Naive thymus-derived CD4-positive, alpha-beta T cell (primary cell): ENCODE data around the gene ZNF488. TPM values are rescaled to one million over a fixed set of nuclear protein-coding genes. Genes with fewer than 3 reads are reported as not detected.

ENCODE experiments used
- ATAC-seq: fragments of 150-1000 bp; cut with Tn5 transposase; 2 replicates; pipeline ENCODE4 v1.10.0; 2021; ENCODE audit warnings: mild to moderate bottlenecking, moderate library complexity
- CTCF ChIA-PET: fragments of 350-600 bp; sonication (Branson Sonifier 250); formaldehyde crosslinking; loops from one replicate; lab custom pipeline; 2021; ENCODE audit warnings: antibody characterized with exemption; lab: Charles Lee
- POLR2A ChIA-PET: fragments of 350-600 bp; sonication (Branson Sonifier 250); formaldehyde crosslinking; loops from one replicate; lab custom pipeline; 2021; ENCODE audit warnings: antibody characterized with exemption, inconsistent platforms; lab: Charles Lee
- DNase-seq, 9 donors: peaks; one replicate each; pipeline versions ENCODE4 v3.0.0 to v3.0.0-alpha.2; 2020 to 2022; ENCODE audit warnings: mixed read lengths in 1 of 9
- H3K27ac ChIP-seq: one replicate; pipeline ENCODE4 v1.7.0; 2013; ENCODE audit warnings: mild to moderate bottlenecking, low read depth, low read length, moderate library complexity
- H3K27me3 ChIP-seq, 2 donors: one replicate each; pipeline ENCODE4 v1.7.0; 2013; ENCODE audit warnings: low read length in 2 of 2, mild to moderate bottlenecking in 2 of 2, moderate library complexity in 2 of 2; ENCODE audit not compliant: control insufficient read depth in 2 of 2, insufficient read depth in 2 of 2
- H3K36me3 ChIP-seq, 3 experiments: 1 replicate in 2 of 3; 2 replicates in 1 of 3; pipeline ENCODE4 v1.7.0; 2013; ENCODE audit warnings: low read length in 3 of 3, mild to moderate bottlenecking in 3 of 3, moderate library complexity in 1 of 3; ENCODE audit not compliant: insufficient read depth in 3 of 3, control insufficient read depth in 2 of 3
- H3K4me1 ChIP-seq, 2 donors: one replicate each; pipeline ENCODE4 v1.7.0; 2013; ENCODE audit warnings: low read length in 2 of 2, mild to moderate bottlenecking in 2 of 2, moderate library complexity in 1 of 2; ENCODE audit not compliant: control insufficient read depth in 2 of 2, insufficient read depth in 2 of 2
- H3K4me3 ChIP-seq: 2 replicates; pipeline ENCODE4 v1.7.0; 2013; ENCODE audit warnings: mild to moderate bottlenecking, low read length
- H3K9me3 ChIP-seq, 3 experiments: 1 replicate in 2 of 3; 2 replicates in 1 of 3; pipeline ENCODE4 v1.7.0; 2013; ENCODE audit warnings: low read length in 3 of 3; ENCODE audit not compliant: control insufficient read depth in 2 of 3
- H3K27ac Mint-ChIP-seq, 9 donors: one replicate each; pipeline ENCODE4 v1.8.0; 2020 to 2022; ENCODE audit warnings: mixed read lengths in 9 of 9, mild to moderate bottlenecking in 8 of 9, moderate library complexity in 5 of 9, inconsistent platforms in 2 of 9
- H3K27me3 Mint-ChIP-seq, 5 donors: one replicate each; pipeline ENCODE4 v1.8.0; 2021 to 2022; ENCODE audit warnings: mixed read lengths in 5 of 5, mild to moderate bottlenecking in 1 of 5
- H3K36me3 Mint-ChIP-seq, 5 donors: one replicate each; pipeline ENCODE4 v1.8.0; 2020 to 2022; ENCODE audit warnings: mixed read lengths in 5 of 5, mild to moderate bottlenecking in 3 of 5, inconsistent platforms in 1 of 5
- H3K4me1 Mint-ChIP-seq, 7 donors: one replicate each; pipeline ENCODE4 v1.8.0; 2020 to 2022; ENCODE audit warnings: mixed read lengths in 7 of 7, mild to moderate bottlenecking in 3 of 7, inconsistent platforms in 1 of 7
- H3K4me3 Mint-ChIP-seq, 10 donors: one replicate each; pipeline ENCODE4 v1.8.0; 2020 to 2022; ENCODE audit warnings: mild to moderate bottlenecking in 10 of 10, mixed read lengths in 10 of 10, moderate library complexity in 6 of 10, inconsistent platforms in 2 of 10
- H3K9me3 Mint-ChIP-seq, 11 donors: one replicate each; pipeline ENCODE4 v1.8.0; 2020 to 2022; ENCODE audit warnings: mixed read lengths in 11 of 11, mild to moderate bottlenecking in 4 of 11, inconsistent platforms in 1 of 11, moderate library complexity in 1 of 11
- intact Hi-C, 2 donors: fragments of 100-400 bp; cut with micrococcal nuclease; formaldehyde crosslinking; loops; one replicate each; pipeline ENCODE4 v1.15.1; 2023
- polyA plus RNA-seq, 2 donors: library from polyadenylated mRNA; unstranded; fragments of 300-500 nt; fragmentation: Illumina TruSeq; gene quantifications; one replicate each; pipeline ENCODE4 v1.2.3, GENCODE V29; 2021
- total RNA-seq, 6 experiments: library from RNA in 5 of 6; stranded (reverse) in 5 of 6; gene quantifications; 1 replicate in 5 of 6; 2 replicates in 1 of 6; pipeline ENCODE4 v1.2.3 and lab custom pipeline; 2021 to 2026

ZNF488 gene
- total and polyA plus RNA-seq, 7 experiments from 2014 or later: 0.12 TPM; not detected in 6

DNA sequence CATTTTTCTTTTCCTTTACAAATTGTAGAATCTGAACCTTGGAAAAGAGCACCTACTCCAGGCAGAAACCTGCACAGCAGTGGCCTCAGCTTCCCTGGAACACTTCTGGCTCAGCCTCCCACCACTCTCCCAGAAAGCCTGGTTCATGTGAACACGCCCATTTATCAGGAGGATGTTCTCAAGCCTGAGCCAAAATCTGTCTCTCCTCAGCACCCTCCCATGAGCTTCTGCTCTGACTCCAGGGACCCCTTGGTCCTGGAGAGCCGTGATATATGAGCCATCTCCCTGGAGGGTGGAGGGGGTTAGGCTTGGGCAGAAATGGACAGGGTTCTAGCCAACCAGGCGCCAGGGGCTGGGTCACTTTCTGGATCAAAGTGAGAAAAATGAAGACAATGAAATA lies 51.7 kb downstream of the ZNF488 start:
- intact Hi-C loops: no loop called here
- ChIA-PET POLR2A (no interaction called here), CTCF (no interaction called here)
- H3K27ac ChIP-seq: no peak overlapping the region
- H3K4me1 Mint-ChIP-seq: no peaks in the 10 kb centered on the region
- H3K4me3 ChIP-seq: no peak overlapping the region
- H3K27ac Mint-ChIP-seq: no peak overlapping the region
- no peaks in the 10 kb centered on the region for H3K4me1 ChIP-seq
- H3K27me3 ChIP-seq: no peaks in the 10 kb centered on the region
- no peaks in the 10 kb centered on the region for H3K36me3 ChIP-seq
- DNase-seq: no peak
- no peaks in the 10 kb centered on the region for H3K9me3 ChIP-seq
- H3K36me3 Mint-ChIP-seq: no peaks in the 10 kb centered on the region
- peaks cover 0 to 6% (median 0%) of the 10 kb centered on the region in 11 donors for H3K9me3 Mint-ChIP-seq
- H3K4me3 Mint-ChIP-seq: no peak overlapping the region
- ATAC-seq: no peak
- H3K27me3 Mint-ChIP-seq: peaks cover 0 to 7% (median 0%) of the 10 kb centered on the region in 5 donors

DNA sequence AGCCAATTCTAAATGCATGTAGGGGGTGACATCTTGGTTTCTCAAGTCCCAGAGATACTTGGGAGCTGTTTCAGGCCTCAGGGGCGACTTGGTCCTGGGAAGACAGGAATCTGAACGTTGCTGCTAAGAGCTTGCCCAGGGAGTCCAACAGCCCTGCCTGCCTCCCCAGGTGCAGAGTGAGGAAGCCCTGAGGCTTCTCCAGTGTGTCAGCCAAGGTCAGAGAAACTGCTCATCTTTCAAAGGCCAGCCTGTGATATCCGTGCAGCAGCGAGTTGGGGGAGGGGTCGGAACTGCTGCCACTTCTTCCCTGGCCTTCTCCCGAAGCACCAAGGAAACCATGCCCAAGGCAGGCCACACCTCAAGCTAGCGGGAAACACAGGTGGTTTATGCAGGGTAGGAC lies 52.1 kb downstream of the ZNF488 start:
- intact Hi-C loops: no loop called here
- H3K36me3 ChIP-seq: no peaks in the 10 kb centered on the region
- no peak overlapping the region for H3K4me3 ChIP-seq
- no peaks in the 10 kb centered on the region for H3K27me3 ChIP-seq
- POLR2A ChIA-PET: no interaction called here
- CTCF ChIA-PET: no interaction called here
- no peaks in the 10 kb centered on the region for H3K4me1 ChIP-seq
- H3K36me3 Mint-ChIP-seq: no peaks in the 10 kb centered on the region
- no peak overlapping the region for H3K4me3 Mint-ChIP-seq
- H3K27ac Mint-ChIP-seq: no peak overlapping the region
- no peaks in the 10 kb centered on the region for H3K4me1 Mint-ChIP-seq
- peaks cover 0 to 7% (median 0%) of the 10 kb centered on the region in 5 donors for H3K27me3 Mint-ChIP-seq
- no peak for DNase-seq
- H3K27ac ChIP-seq: no peak overlapping the region
- no peak for ATAC-seq
- no peaks in the 10 kb centered on the region for H3K9me3 ChIP-seq
- H3K9me3 Mint-ChIP-seq: peaks cover 0 to 6% (median 0%) of the 10 kb centered on the region in 11 donors

DNA sequence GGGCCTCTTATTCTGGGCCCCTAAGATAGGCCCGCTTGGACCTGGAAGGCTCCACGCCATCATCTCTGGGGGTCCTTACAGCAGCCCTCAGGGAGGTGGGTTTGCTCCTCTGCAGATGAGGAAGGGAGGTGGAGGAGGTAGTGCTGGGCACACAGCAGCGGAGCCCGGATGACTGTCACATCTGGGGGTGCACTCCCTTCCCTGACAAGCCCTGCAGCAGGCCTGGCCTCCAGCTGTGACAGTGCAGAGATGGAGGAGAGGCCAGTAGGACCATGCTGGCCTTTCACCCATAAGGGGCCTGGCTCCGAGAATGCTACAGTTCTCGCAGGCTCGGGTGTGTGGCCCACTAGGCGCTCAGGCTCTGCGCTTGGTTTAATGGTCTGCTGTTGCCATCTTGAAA lies 52.6 kb downstream of the ZNF488 start:
- H3K36me3 ChIP-seq: no peaks in the 10 kb centered on the region
- ChIA-PET POLR2A (no interaction called here), CTCF (interaction anchor here (0.6 kb wide), 1 partner anchor 324 kb away, joined by 3 read pairs; no protein-coding TSS in a partner anchor)
- intact Hi-C loops: no loop called here
- Mint-ChIP-seq H3K4me1 (no peaks in the 10 kb centered on the region), H3K4me3 (no peak overlapping the region), H3K36me3 (no peaks in the 10 kb centered on the region), H3K27ac (no peak overlapping the region), H3K9me3 (peaks cover 0 to 6% (median 0%) of the 10 kb centered on the region in 11 donors), H3K27me3 (peaks cover 0 to 7% (median 0%) of the 10 kb centered on the region in 5 donors)
- no peaks in the 10 kb centered on the region for H3K27me3 ChIP-seq
- no peak overlapping the region for H3K27ac ChIP-seq
- no peaks in the 10 kb centered on the region for H3K4me1 ChIP-seq
- DNase-seq (no peak), ATAC-seq (no peak)
- no peak overlapping the region for H3K4me3 ChIP-seq
- H3K9me3 ChIP-seq: no peaks in the 10 kb centered on the region

DNA sequence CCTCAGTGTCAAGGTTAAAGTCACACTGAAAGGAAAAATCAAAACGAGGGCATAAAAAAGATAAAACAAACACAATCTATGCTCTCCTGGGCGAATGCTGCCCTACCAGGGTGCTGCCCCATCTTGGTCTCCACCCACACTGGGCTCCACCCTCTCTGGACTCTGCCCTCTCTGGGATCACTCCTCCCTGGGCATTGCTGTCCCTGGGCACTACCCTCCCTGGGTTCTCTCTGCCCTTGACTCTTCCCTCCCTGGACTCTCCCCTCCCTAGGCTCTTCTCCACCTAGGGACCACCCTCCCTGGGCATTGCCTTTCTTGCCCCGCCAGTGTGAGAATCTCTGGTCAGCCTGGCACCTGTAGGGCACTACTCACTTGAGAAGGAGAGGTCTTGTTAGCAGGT lies 53.3 kb downstream of the ZNF488 start:
- Histone ChIP-seq H3K36me3 (no peaks in the 10 kb centered on the region), H3K4me1 (no peaks in the 10 kb centered on the region), H3K9me3 (no peaks in the 10 kb centered on the region), H3K27ac (no peak overlapping the region), H3K27me3 (no peaks in the 10 kb centered on the region), H3K4me3 (no peak overlapping the region)
- CTCF ChIA-PET: interaction anchor here (0.6 kb wide), 1 partner anchor 324 kb away, joined by 3 read pairs; no protein-coding TSS in a partner anchor
- Mint-ChIP-seq H3K4me1 (no peaks in the 10 kb centered on the region), H3K36me3 (no peaks in the 10 kb centered on the region), H3K27ac (no peak overlapping the region), H3K4me3 (no peak overlapping the region), H3K27me3 (peaks cover 0 to 3% (median 0%) of the 10 kb centered on the region in 5 donors), H3K9me3 (peaks cover 0 to 6% (median 0%) of the 10 kb centered on the region in 11 donors)
- POLR2A ChIA-PET: no interaction called here
- DNase-seq (no peak), ATAC-seq (no peak)
- intact Hi-C loops: no loop called here

DNA sequence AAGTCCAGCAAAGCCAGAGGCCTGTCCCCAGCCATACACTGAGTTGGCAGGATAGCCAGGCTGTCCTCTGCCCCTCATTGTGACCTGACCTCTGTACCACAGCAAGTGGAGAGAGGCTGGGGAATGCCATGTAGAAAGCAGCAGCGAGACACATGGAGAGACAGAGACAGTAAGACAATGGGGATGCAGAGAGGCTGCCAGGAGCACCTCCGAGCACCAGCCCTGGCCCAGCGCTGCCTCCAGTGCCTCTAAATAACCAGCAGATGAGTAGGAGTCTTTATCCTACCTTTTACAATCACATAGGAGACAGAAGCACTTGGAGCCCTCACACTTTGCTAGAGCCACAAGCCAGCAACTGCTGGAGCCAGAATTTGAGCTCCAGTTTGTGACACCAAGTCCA lies 53.7 kb downstream of the ZNF488 start:
- Histone ChIP-seq H3K27ac (no peak overlapping the region), H3K4me1 (no peaks in the 10 kb centered on the region), H3K27me3 (no peaks in the 10 kb centered on the region), H3K9me3 (no peaks in the 10 kb centered on the region), H3K36me3 (no peaks in the 10 kb centered on the region), H3K4me3 (no peak overlapping the region)
- H3K9me3 Mint-ChIP-seq: peaks cover 0 to 6% (median 0%) of the 10 kb centered on the region in 11 donors
- H3K27ac Mint-ChIP-seq: no peak overlapping the region
- intact Hi-C loops: no loop called here
- H3K27me3 Mint-ChIP-seq: peaks cover 0 to 3% (median 0%) of the 10 kb centered on the region in 5 donors
- no peak for DNase-seq
- no peak for ATAC-seq
- no peak overlapping the region for H3K4me3 Mint-ChIP-seq
- POLR2A ChIA-PET: no interaction called here
- no peaks in the 10 kb centered on the region for H3K36me3 Mint-ChIP-seq
- CTCF ChIA-PET: no interaction called here
- no peaks in the 10 kb centered on the region for H3K4me1 Mint-ChIP-seq

DNA sequence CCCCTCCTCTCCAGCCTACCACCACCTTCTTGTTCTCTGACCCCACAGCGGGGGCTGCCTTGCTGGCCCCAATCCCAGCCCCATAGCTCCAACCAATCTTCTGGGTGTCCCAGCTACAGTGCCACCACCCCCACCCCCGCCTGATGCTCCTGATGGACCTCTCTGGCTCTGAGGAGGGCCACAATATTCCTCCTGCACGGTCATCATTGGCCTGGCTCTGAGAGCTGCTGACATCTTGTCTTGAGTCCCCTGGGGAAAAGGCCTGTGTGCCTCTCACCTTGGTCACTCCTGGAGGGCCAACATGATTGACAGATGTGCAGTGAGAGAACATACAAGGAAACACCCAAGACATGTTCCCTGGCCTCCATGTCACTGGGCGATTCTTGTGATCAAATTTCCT lies 54.2 kb downstream of the ZNF488 start:
- H3K9me3 Mint-ChIP-seq: peaks cover 0 to 6% (median 0%) of the 10 kb centered on the region in 11 donors
- intact Hi-C loops: no loop called here
- CTCF ChIA-PET: no interaction called here

DNA sequence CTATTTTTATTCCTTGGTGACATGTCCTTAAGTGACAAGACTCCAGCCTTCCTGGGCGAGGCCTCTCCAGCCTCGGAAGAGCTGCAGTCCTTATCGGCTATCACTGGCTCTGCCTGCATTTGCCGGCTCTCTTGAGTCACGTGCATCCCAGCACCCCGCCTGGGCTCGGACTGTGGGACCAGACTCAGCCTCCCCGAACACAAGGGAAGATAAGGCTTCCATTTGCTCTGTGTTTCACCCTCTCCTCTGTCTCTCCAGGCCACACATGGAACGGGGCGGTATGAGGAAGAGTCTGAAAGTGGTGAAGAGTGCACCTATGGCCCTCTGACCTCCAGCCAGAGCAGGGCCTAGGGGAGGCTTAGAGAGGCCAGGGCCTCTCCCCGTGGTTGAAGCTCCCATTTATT lies 57.2 kb downstream of the ZNF488 start:
- Histone ChIP-seq H3K4me3 (no peak overlapping the region), H3K36me3 (no peaks in the 10 kb centered on the region), H3K4me1 (no peaks in the 10 kb centered on the region), H3K9me3 (no peaks in the 10 kb centered on the region), H3K27me3 (no peaks in the 10 kb centered on the region), H3K27ac (no peak overlapping the region)
- Mint-ChIP-seq H3K4me3 (no peak overlapping the region), H3K9me3 (peaks cover 0 to 6% (median 0%) of the 10 kb centered on the region in 11 donors), H3K27me3 (peaks cover 0 to 8% (median 0%) of the 10 kb centered on the region in 5 donors), H3K36me3 (no peaks in the 10 kb centered on the region), H3K27ac (no peak overlapping the region), H3K4me1 (no peaks in the 10 kb centered on the region)
- ChIA-PET POLR2A (no interaction called here), CTCF (no interaction called here)
- no peak for ATAC-seq
- intact Hi-C loops: no loop called here
- no peak for DNase-seq

More for the DNA sequence above, 54.2 kb downstream of the ZNF488 start:
- H3K9me3 ChIP-seq: no peaks in the 10 kb centered on the region
- H3K27ac ChIP-seq: no peak overlapping the region
- ATAC-seq (no peak), DNase-seq (no peak)
- H3K4me1 ChIP-seq: no peaks in the 10 kb centered on the region
- POLR2A ChIA-PET: no interaction called here
- Mint-ChIP-seq H3K36me3 (no peaks in the 10 kb centered on the region), H3K27me3 (peaks cover 0 to 3% (median 0%) of the 10 kb centered on the region in 5 donors), H3K4me1 (no peaks in the 10 kb centered on the region), H3K4me3 (no peak overlapping the region), H3K27ac (no peak overlapping the region)
- no peaks in the 10 kb centered on the region for H3K36me3 ChIP-seq
- no peaks in the 10 kb centered on the region for H3K27me3 ChIP-seq
- no peak overlapping the region for H3K4me3 ChIP-seq
